Effector memory CD4-positive, alpha-beta T cell (primary cell): ENCODE results near the gene MXD3.

ENCODE experiments used
- DNase-seq, 3 donors: peaks; one replicate each; pipeline ENCODE4 v3.0.0-alpha.2; 2020
- H3K27ac ChIP-seq: 2 replicates; pipeline ENCODE4 v1.7.0; 2013; ENCODE audit warnings: mild to moderate bottlenecking, low read length, moderate library complexity; ENCODE audit not compliant: insufficient read depth, poor library complexity, severe bottlenecking
- H3K27me3 ChIP-seq: replicated peaks from 2 replicates; pipeline ENCODE4 v1.7.0; 2013; ENCODE audit warnings: mild to moderate bottlenecking, low read length; ENCODE audit not compliant: insufficient read depth, control insufficient read depth, poor library complexity, severe bottlenecking
- H3K36me3 ChIP-seq: 2 replicates; pipeline ENCODE4 v1.7.0; 2013; ENCODE audit warnings: mild to moderate bottlenecking, low read length, moderate library complexity; ENCODE audit not compliant: control insufficient read depth, insufficient read depth
- H3K4me1 ChIP-seq: 2 replicates; pipeline ENCODE4 v1.7.0; 2013; ENCODE audit warnings: low read length, mild to moderate bottlenecking; ENCODE audit not compliant: control insufficient read depth, insufficient read depth, poor library complexity, severe bottlenecking
- H3K4me3 ChIP-seq: 2 replicates; pipeline ENCODE4 v1.7.0; 2013; ENCODE audit warnings: low read length, low read depth, mild to moderate bottlenecking; ENCODE audit not compliant: insufficient read depth, poor library complexity, severe bottlenecking
- H3K9me3 ChIP-seq: 2 replicates; pipeline ENCODE4 v1.7.0; 2013; ENCODE audit warnings: mild to moderate bottlenecking, low read length, moderate library complexity; ENCODE audit not compliant: control insufficient read depth

The MXD3 gene

DNA sequence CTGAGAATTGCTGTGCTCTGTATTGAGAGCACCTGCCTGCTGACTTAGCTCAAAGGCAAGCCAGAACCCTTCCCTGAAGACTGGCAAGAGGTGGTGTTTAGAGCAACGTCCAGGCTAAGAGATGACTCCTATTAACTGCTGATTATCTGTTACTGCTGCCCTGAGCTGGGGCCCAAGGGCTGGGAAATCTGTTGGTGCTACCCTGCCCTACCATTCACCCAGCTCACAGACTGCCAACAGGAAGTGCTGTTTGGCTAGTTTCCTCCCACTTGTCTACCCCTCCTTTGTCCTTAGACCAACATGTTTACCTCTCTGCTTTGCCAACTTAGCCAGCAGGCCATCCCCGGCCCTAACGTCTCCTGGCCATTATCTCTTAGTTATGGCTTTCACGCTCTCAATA lies 15.1 kb downstream of the MXD3 start:
- peak overlapping the region; percentile 38 for H3K27ac ChIP-seq
- DNase-seq: no peak
- H3K9me3 ChIP-seq: no peaks in the 10 kb centered on the region
- H3K4me1 ChIP-seq: peaks cover 31% of the 10 kb centered on the region
- H3K27me3 ChIP-seq: no peaks in the 10 kb centered on the region
- no peak overlapping the region for H3K4me3 ChIP-seq
- H3K36me3 ChIP-seq: peaks cover 47% of the 10 kb centered on the region

DNA sequence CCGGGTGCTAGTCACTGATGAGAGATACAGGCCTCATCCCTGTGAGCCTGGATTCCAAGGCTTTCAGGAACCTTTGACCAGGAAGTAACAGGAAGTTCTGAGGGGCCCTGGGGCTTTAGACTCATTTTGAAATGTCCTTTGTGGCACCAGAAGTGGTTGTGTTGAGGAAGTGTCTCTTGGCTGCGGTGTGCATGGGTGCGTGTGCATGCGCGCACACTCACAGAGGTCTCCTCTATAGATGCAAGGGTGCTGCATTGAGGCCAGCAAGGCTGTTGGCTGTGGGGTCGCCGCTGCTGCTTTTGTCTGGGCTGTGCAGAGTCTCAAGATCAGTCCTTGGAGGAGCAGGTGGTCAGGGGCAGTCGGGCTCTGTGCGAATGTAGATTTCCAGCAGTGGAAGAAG lies 15.8 kb downstream of the MXD3 start:
- peaks cover 26% of the 10 kb centered on the region for H3K4me1 ChIP-seq
- H3K4me3 ChIP-seq: no peak overlapping the region
- peak overlapping the region; percentile 18 for H3K27ac ChIP-seq
- no peaks in the 10 kb centered on the region for H3K9me3 ChIP-seq
- H3K36me3 ChIP-seq: peaks cover 51% of the 10 kb centered on the region
- DNase-seq: no peak
- H3K27me3 ChIP-seq: no peaks in the 10 kb centered on the region

DNA sequence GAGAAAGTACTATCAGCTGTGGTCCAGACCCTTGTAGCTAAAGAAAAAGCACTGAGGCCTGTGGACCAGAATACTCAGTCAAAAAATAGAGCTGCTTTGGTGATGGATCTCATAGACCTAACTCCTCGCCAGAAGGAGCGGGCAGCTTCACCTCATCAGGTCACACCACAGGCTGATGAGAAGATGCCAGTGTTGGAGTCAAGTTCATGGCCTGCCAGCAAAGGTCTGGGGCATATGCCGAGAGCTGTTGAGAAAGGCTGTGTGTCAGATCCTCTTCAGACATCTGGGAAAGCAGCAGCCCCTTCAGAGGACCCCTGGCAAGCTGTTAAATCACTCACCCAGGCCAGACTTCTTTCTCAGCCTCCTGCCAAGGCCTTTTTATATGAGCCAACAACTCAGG lies 17.1 kb downstream of the MXD3 start:
- no peaks in the 10 kb centered on the region for H3K27me3 ChIP-seq
- no peak for DNase-seq
- H3K36me3 ChIP-seq: peaks cover 54% of the 10 kb centered on the region
- H3K9me3 ChIP-seq: no peaks in the 10 kb centered on the region
- no peak overlapping the region for H3K27ac ChIP-seq
- peaks cover 16% of the 10 kb centered on the region for H3K4me1 ChIP-seq
- H3K4me3 ChIP-seq: no peak overlapping the region

DNA sequence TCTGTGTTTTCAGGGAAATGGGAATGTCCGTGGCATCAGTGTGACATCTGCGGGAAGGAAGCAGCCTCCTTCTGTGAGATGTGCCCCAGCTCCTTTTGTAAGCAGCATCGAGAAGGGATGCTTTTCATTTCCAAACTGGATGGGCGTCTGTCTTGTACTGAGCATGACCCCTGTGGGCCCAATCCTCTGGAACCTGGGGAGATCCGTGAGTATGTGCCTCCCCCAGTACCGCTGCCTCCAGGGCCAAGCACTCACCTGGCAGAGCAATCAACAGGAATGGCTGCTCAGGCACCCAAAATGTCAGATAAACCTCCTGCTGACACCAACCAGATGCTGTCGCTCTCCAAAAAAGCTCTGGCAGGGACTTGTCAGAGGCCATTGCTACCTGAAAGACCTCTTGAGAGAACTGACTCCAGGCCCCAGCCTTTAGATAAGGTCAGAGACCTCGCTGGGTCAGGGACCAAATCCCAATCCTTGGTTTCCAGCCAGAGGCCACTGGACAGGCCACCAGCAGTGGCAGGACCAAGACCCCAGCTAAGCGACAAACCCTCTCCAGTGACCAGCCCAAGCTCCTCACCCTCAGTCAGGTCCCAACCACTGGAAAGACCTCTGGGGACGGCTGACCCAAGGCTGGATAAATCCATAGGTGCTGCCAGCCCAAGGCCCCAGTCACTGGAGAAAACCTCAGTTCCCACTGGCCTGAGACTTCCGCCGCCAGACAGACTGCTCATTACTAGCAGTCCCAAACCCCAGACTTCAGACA lies 17.7 kb downstream of the MXD3 start:
- H3K36me3 ChIP-seq: peaks cover 54% of the 10 kb centered on the region
- no peak overlapping the region for H3K27ac ChIP-seq
- DNase-seq: no peak
- no peak overlapping the region for H3K4me3 ChIP-seq
- H3K27me3 ChIP-seq: no peaks in the 10 kb centered on the region
- H3K9me3 ChIP-seq: no peaks in the 10 kb centered on the region
- H3K4me1 ChIP-seq: peaks cover 16% of the 10 kb centered on the region

DNA sequence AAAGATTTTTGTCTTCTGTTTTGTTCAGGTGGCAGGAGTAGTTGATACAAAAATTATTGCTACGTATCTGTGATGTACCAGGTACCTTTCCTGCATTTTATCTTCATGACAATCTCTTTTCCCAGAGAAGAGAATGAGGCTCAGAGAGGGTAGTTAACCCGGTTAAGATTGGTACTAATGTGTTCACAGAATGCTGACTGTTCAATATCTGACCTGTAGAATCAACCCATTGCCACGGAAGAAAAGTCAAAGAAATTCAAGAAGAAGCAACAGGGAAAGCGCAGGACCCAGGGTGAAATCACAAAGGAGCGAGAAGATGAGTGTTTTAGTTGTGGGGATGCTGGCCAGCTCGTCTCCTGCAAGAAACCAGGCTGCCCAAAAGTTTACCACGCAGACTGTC lies 20.0 kb downstream of the MXD3 start:
- no peaks in the 10 kb centered on the region for H3K27me3 ChIP-seq
- H3K27ac ChIP-seq: no peak overlapping the region
- H3K4me3 ChIP-seq: no peak overlapping the region
- no peak for DNase-seq
- H3K36me3 ChIP-seq: peaks cover 67% of the 10 kb centered on the region
- H3K9me3 ChIP-seq: no peaks in the 10 kb centered on the region
- peaks cover 13% of the 10 kb centered on the region for H3K4me1 ChIP-seq

DNA sequence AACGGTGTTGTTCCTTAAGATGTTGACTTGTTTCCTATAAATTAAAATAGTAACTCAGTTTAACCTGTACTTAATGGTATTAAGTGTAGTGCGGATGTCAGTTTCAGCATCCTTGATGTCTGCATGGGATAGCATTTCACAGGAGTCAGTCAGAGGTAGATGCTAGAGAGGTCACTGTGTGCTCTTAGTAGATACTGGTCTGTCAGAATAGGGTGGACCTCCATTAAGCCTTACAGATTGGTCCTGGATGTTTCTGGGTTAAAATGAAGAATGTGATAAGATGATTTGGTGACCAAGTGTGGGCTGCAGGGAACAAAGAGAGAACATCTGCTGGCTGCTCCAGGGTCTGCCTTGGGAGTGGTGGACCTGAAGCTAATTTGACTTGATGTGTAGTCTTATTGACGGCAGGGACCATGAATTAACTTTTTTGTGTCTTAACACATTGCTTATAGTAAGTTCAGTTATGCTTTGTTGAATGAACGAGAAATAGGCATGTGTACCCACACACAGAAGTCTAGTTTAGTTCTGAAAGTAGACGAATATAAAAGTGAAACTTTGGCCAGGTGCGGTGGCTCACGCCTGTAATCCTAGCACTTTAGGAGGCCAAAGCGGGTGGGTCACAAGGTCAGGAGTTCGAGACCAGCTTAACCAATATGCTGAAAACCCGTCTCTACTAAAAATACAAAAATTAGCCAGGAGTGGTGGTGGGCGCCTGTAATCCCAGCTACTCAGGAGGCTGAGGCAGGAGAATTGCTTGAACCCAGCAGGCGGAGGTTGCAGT lies 20.7 kb downstream of the MXD3 start:
- no peak overlapping the region for H3K4me3 ChIP-seq
- peaks cover 6% of the 10 kb centered on the region for H3K4me1 ChIP-seq
- H3K9me3 ChIP-seq: no peaks in the 10 kb centered on the region
- H3K27ac ChIP-seq: no peak overlapping the region
- no peaks in the 10 kb centered on the region for H3K27me3 ChIP-seq
- DNase-seq: no peak
- peaks cover 70% of the 10 kb centered on the region for H3K36me3 ChIP-seq

DNA sequence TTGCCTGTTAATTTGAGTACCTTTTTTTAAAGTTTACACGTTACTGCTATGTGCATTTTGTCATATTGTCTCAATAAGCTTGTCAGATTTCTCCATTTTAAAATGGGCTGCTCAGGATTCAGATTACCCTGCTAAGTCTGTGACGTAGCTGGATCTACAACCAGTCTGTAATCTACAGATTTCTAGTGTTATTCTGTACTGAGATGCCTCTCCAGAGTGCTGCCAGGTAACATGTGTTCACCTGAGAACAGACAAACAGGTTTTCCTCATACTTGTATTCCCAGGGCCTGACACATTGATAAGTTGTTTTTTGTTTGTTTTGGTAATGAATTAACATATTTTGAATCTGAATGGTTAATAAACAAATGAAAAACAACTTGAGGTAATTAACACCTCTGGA lies 23.5 kb downstream of the MXD3 start:
- Histone ChIP-seq H3K4me3 (no peak overlapping the region), H3K9me3 (no peaks in the 10 kb centered on the region), H3K36me3 (peaks cover 68% of the 10 kb centered on the region), H3K27ac (no peak overlapping the region), H3K4me1 (no peaks in the 10 kb centered on the region), H3K27me3 (no peaks in the 10 kb centered on the region)
- DNase-seq: no peak

DNA sequence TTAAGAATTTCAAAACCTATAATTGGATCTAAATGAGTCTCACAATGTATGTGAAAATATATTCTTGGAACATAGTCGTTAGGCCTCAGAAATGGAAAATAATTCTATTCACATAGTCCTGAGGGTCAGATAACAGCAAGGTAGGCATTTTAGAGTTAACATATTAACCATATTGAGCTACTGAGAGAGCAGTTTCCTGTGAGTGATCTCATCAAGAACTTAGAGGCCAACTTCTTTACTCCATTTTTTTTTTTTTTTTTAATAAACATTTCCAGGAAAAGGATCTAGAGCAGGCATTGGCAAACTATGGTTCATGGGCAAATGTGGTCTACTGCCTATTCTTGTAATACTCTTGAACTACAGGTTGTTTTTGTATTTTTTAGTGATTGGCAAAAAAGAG lies 34.8 kb downstream of the MXD3 start:
- DNase-seq: no peak
- Histone ChIP-seq H3K36me3 (peaks cover 40% of the 10 kb centered on the region), H3K27ac (no peak overlapping the region), H3K4me1 (no peaks in the 10 kb centered on the region), H3K4me3 (no peak overlapping the region), H3K9me3 (no peaks in the 10 kb centered on the region), H3K27me3 (no peaks in the 10 kb centered on the region)

DNA sequence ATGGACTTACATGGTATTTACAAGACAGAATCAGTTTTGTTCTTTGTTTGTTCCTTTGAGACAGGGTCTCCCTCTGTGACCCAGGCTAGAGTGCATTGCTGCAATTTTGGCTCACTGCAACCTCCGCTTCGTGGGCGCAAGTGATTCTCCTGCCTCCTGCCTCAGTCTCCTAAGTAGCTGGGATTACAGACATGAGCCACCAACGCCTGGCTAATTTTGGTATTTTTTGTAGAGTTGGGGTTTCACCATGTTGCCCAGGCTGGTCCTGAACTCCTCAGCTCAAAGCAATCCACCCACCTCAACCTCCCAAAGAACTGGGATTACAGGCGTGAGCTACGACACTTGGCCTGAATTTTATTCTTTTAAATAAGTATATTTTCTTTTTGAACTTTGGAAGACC lies 35.8 kb downstream of the MXD3 start:
- H3K4me1 ChIP-seq: no peaks in the 10 kb centered on the region
- H3K36me3 ChIP-seq: peaks cover 42% of the 10 kb centered on the region
- H3K9me3 ChIP-seq: no peaks in the 10 kb centered on the region
- H3K4me3 ChIP-seq: no peak overlapping the region
- H3K27me3 ChIP-seq: no peaks in the 10 kb centered on the region
- DNase-seq: no peak
- H3K27ac ChIP-seq: no peak overlapping the region

DNA sequence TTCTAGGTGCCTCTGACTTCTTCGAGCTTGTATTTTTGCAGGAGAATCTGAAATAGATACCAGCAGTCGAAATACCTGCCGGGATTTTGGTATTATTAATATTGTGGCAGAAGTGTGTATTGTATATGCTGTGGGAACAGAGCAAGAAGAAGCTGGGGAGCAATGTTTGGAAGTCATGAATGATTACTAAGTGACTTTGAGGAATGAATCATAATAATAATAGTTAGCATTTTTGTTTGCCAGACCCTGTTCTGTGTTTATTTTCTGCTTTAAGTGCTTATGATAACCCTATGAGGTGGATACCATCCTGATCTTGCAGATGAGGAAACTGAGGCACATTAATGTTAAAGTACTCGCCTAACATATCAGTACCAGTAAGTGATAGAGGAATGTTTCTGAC lies 40.6 kb downstream of the MXD3 start:
- H3K27ac ChIP-seq: no peak overlapping the region

More for the DNA sequence above, 40.6 kb downstream of the MXD3 start:
- H3K4me1 ChIP-seq: no peaks in the 10 kb centered on the region
- DNase-seq: no peak
- H3K27me3 ChIP-seq: no peaks in the 10 kb centered on the region
- peaks cover 52% of the 10 kb centered on the region for H3K36me3 ChIP-seq
- H3K9me3 ChIP-seq: no peaks in the 10 kb centered on the region
- H3K4me3 ChIP-seq: no peak overlapping the region
